MCF 10A (cell line): Measurements from ENCODE around the gene MIS18BP1. TPM values are rescaled to one million over a fixed set of nuclear protein-coding genes. Genes with fewer than 3 reads are reported as not detected.
"Not testable (repeated sequence)": the region's sequence is repeated elsewhere in the genome, so short reads cannot be mapped to it uniquely, and the experiment has no call there.

Source experiments
- BruUV-seq: library from RNA; stranded (reverse); fragments of 400-500 nt; replicated peaks from 2 replicates; lab custom pipeline; 2021; lab: Mats Ljungman, UMichigan
- CTCF ChIA-PET: fragments of 300-600 bp; sonication (Branson Sonifier 250); formaldehyde crosslinking; extraction: SDS; loops from one replicate; lab custom pipeline; 2021; ENCODE audit warnings: antibody characterized with exemption, inconsistent platforms; lab: Yijun Ruan, JAX
- POLR2A ChIA-PET: fragments of 300-600, 350-650 bp; sonication (Branson Sonifier 250); formaldehyde crosslinking; extraction: SDS; loops from one replicate; lab custom pipeline; 2020; ENCODE audit warnings: antibody characterized with exemption, inconsistent platforms; lab: Yijun Ruan, JAX
- DNase-seq: peaks from one replicate; pipeline ENCODE4 v3.0.0-alpha.2; 2018; ENCODE audit not compliant: unreplicated experiment
- H3K27ac Mint-ChIP-seq: one replicate; pipeline ENCODE4 v1.8.0; 2022; ENCODE audit warnings: mild to moderate bottlenecking, low read depth, mixed read lengths; ENCODE audit not compliant: unreplicated experiment
- H3K27me3 Mint-ChIP-seq: one replicate; pipeline ENCODE4 v1.8.0; 2022; ENCODE audit warnings: mixed read lengths; ENCODE audit not compliant: insufficient read depth, unreplicated experiment
- H3K36me3 Mint-ChIP-seq: one replicate; pipeline ENCODE4 v1.8.0; 2022; ENCODE audit warnings: mild to moderate bottlenecking, moderate library complexity, mixed read lengths; ENCODE audit not compliant: insufficient read depth, unreplicated experiment
- H3K4me1 Mint-ChIP-seq: one replicate; pipeline ENCODE4 v1.8.0; 2022; ENCODE audit warnings: mixed read lengths; ENCODE audit not compliant: insufficient read depth, unreplicated experiment
- H3K4me3 Mint-ChIP-seq: one replicate; pipeline ENCODE4 v1.8.0; 2022; ENCODE audit warnings: mild to moderate bottlenecking, moderate library complexity, mixed read lengths; ENCODE audit not compliant: unreplicated experiment
- H3K9me3 Mint-ChIP-seq: one replicate; pipeline ENCODE4 v1.8.0; 2022; ENCODE audit warnings: mixed read lengths; ENCODE audit not compliant: unreplicated experiment
- intact Hi-C: fragments of 100-400 bp; cut with micrococcal nuclease; formaldehyde crosslinking; loops from 2 replicates; pipeline ENCODE4 v1.14.1; 2022
- total RNA-seq: library from RNA; stranded (reverse); gene quantifications from 2 replicates; pipeline ENCODE4 v1.2.3, GENCODE V29; 2022
- TF ChIP-seq, protein P1 (sequence below): fragments of 200-600 bp; IDR thresholded peaks from one replicate; pipeline ENCODE4 v1.8.0; 2022; ENCODE audit warnings: antibody characterized with exemption, mild to moderate bottlenecking; ENCODE audit not compliant: unreplicated experiment

Gene MIS18BP1
- total RNA-seq, 1 experiment from 2014 or later, result 31.6 TPM

DNA sequence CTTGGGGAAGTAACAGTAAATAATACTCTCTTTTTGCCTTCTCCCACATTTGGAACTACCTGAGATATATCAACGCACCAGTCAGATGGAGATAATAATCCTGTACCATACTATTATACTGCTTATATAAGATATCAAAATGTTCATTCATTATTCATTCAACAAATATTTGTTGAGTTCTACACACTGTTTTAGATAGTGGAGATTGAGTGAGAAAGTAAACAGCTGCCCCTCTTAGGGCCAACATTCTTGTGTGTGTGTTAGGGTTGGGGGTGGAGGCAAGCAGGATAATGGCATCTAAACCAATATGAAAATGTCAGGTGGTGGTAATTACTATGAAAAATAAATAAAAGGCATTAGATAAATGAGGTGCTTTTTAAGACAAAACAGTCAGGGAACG is 14.0 kb downstream of the MIS18BP1 start:
- intact Hi-C loops, result no loop called here
- H3K36me3 Mint-ChIP-seq, result peaks cover 19% of the 10 kb centered on the region
- no TSS peak for BruUV-seq
- no peak overlapping the region for H3K4me3 Mint-ChIP-seq
- no peak overlapping the region for H3K27ac Mint-ChIP-seq
- H3K4me1 Mint-ChIP-seq, result peaks cover 7% of the 10 kb centered on the region
- ChIA-PET POLR2A (interaction anchor here (1.4 kb wide), 1 partner anchor 13 kb away, joined by 4 read pairs; no protein-coding TSS in a partner anchor), CTCF (interaction anchor here (0.9 to 1.5 kb wide), 2 partner anchors 10 to 29 kb away, joined by 3 to 4 read pairs; no protein-coding TSS in a partner anchor)
- DNase-seq, result no peak
- H3K9me3 Mint-ChIP-seq, result no peaks in the 10 kb centered on the region
- H3K27me3 Mint-ChIP-seq, result no peaks in the 10 kb centered on the region
- TF ChIP-seq, protein P1, sequence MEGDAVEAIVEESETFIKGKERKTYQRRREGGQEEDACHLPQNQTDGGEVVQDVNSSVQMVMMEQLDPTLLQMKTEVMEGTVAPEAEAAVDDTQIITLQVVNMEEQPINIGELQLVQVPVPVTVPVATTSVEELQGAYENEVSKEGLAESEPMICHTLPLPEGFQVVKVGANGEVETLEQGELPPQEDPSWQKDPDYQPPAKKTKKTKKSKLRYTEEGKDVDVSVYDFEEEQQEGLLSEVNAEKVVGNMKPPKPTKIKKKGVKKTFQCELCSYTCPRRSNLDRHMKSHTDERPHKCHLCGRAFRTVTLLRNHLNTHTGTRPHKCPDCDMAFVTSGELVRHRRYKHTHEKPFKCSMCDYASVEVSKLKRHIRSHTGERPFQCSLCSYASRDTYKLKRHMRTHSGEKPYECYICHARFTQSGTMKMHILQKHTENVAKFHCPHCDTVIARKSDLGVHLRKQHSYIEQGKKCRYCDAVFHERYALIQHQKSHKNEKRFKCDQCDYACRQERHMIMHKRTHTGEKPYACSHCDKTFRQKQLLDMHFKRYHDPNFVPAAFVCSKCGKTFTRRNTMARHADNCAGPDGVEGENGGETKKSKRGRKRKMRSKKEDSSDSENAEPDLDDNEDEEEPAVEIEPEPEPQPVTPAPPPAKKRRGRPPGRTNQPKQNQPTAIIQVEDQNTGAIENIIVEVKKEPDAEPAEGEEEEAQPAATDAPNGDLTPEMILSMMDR, result no peak

DNA sequence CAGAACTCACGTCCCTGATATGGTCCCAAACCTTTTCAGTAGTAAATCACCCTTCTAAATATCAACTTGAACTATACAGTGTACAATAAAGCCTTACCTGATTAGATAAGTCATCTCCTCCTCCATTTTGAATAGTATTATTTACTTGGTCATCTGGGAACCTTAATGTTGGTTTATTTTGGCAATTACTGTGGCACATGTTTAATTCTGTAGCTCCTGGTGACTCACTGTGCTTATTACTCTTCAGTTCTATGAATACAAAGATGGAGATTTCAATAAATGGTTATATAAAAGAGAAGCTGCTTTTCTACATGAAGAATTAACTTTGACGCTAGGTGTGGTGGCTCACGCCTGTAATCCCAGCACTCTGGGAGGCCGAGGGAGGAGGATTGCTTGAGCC is 25.4 kb downstream of the MIS18BP1 start:
- Mint-ChIP-seq H3K27me3 (no peaks in the 10 kb centered on the region), H3K4me3 (no peak overlapping the region), H3K9me3 (no peaks in the 10 kb centered on the region), H3K4me1 (no peaks in the 10 kb centered on the region), H3K27ac (no peak overlapping the region), H3K36me3 (peaks cover 78% of the 10 kb centered on the region)
- TF ChIP-seq, protein P1, result no peak
- ChIA-PET CTCF (no interaction called here), POLR2A (no interaction called here)
- no TSS peak for BruUV-seq
- DNase-seq, result no peak
- intact Hi-C loops, result no loop called here

GRCh38 chr14:45222485-45223262 is 30.3 kb downstream of the MIS18BP1 start:
- no peak overlapping the region for H3K4me3 Mint-ChIP-seq
- TF ChIP-seq, protein P1, result no peak
- ChIA-PET CTCF (interaction anchor here (0.5 to 0.6 kb wide), 2 partner anchors 25 to 46 kb away, joined by 3 read pairs; no protein-coding TSS in a partner anchor), POLR2A (interaction anchor here (0.6 kb wide), 1 partner anchor 132 kb away, joined by 5 read pairs; no protein-coding TSS in a partner anchor)
- intact Hi-C loops, result no loop called here
- peaks cover 50% of the 10 kb centered on the region for H3K36me3 Mint-ChIP-seq
- H3K4me1 Mint-ChIP-seq, result no peaks in the 10 kb centered on the region
- H3K27ac Mint-ChIP-seq, result no peak overlapping the region
- DNase-seq, result no peak
- no peaks in the 10 kb centered on the region for H3K27me3 Mint-ChIP-seq
- no TSS peak for BruUV-seq
- no peaks in the 10 kb centered on the region for H3K9me3 Mint-ChIP-seq

- CTCF ChIA-PET, POLR2A ChIA-PET, H3K9me3 Mint-ChIP-seq, H3K4me3 Mint-ChIP-seq, H3K4me1 Mint-ChIP-seq, H3K27ac Mint-ChIP-seq, DNase-seq, H3K27me3 Mint-ChIP-seq, BruUV-seq, intact Hi-C loops: not testable (repeated sequence)
- peaks cover 52% of the 10 kb centered on the region for H3K36me3 Mint-ChIP-seq
These were observed 38.7 kb downstream of the MIS18BP1 start for GRCh38 chr14:45214341-45214740.

- H3K36me3 Mint-ChIP-seq, result peaks cover 55% of the 10 kb centered on the region
- CTCF ChIA-PET, intact Hi-C loops, H3K27ac Mint-ChIP-seq, H3K9me3 Mint-ChIP-seq, BruUV-seq, H3K4me3 Mint-ChIP-seq, DNase-seq, H3K27me3 Mint-ChIP-seq, H3K4me1 Mint-ChIP-seq, POLR2A ChIA-PET: not testable (repeated sequence)
These were observed 39.3 kb downstream of the MIS18BP1 start for GRCh38 chr14:45213716-45214115.
